Ovary (tissue), 9 donors: Measurements from ENCODE around the gene PARP4. TPM values are rescaled to one million over a fixed set of nuclear protein-coding genes. Genes with fewer than 3 reads are reported as not detected.
"Not testable (repeated sequence)": the region's sequence is repeated elsewhere in the genome, so short reads cannot be mapped to it uniquely, and the experiment has no call there.

Experiments used
- DNase-seq, 5 donors: peaks; one replicate each; pipeline ENCODE4 v3.0.0-alpha.2; 2019 to 2020
- H3K27ac ChIP-seq, 2 donors: fragments of 200-600 bp; one replicate each; pipeline versions ENCODE4 v1.5.1 to v1.8.0; 2019 to 2022
- H3K27me3 ChIP-seq: fragments of 200-600 bp; one replicate; pipeline ENCODE4 v1.8.0; 2022
- H3K36me3 ChIP-seq: fragments of 200-600 bp; sonication (generic); one replicate; pipeline ENCODE4 v1.5.1; 2019
- H3K4me1 ChIP-seq: one replicate; pipeline ENCODE4 v1.8.1; 2013; ENCODE audit warnings: mild to moderate bottlenecking, moderate library complexity; ENCODE audit not compliant: insufficient read depth
- H3K4me3 ChIP-seq: fragments of 200-600 bp; sonication (generic); one replicate; pipeline ENCODE4 v1.5.1; 2017
- H3K9me3 ChIP-seq, 2 donors: fragments of 200-600 bp in 1 of 2; sonication (generic) in 1 of 2; one replicate each; pipeline versions ENCODE4 v1.5.1 to v1.8.1; 2013 to 2019; ENCODE audit warnings: mild to moderate bottlenecking in 1 of 2, moderate library complexity in 1 of 2
- EP300 ChIP-seq: sonication (generic); formaldehyde crosslinking; IDR thresholded peaks from one replicate; pipeline ENCODE4 v1.6.1; 2017; ENCODE audit warnings: antibody characterized with exemption
- POLR2A ChIP-seq: fragments of 450-650 bp; IDR thresholded peaks from one replicate; pipeline ENCODE4 v1.6.1; 2017; ENCODE audit warnings: antibody characterized with exemption, mild to moderate bottlenecking, moderate library complexity
- WGBS, 3 donors: extraction: QIAGEN DNeasy Blood & Tissue Kit in 1 of 3; methylation state at CpG; one replicate each; pipeline versions ENCODE4 v1.1.5 to v1.1.7; 2013 to 2017; 5-methylcytosine and 5-hydroxymethylcytosine counted together
- intact Hi-C, 4 donors: fragments of 100-400 bp; cut with DNase I; formaldehyde crosslinking; loops; one replicate each; pipeline versions ENCODE4 v1.11.0 to v1.15.1; 2022 to 2023
- polyA plus RNA-seq, 2 donors: library from polyadenylated mRNA; stranded (reverse); fragments of 200-250 nt in 1 of 2; fragments of 350-450 nt in 1 of 2; fragmentation: Illumina TruSeq in 1 of 2; extraction: RNeasy Lipid Tissue Mini Kit (QIAGEN cat#74804) in 1 of 2; gene quantifications; one replicate each; pipeline ENCODE4 v1.2.3, GENCODE V29; 2013 to 2014
- total RNA-seq, 7 donors: library from RNA; depleted of rRNA in 2 of 7; stranded (reverse); fragments of >200 nt in 2 of 7; fragmentation: NEBNext Ultra II Directional in 3 of 7; extraction: Animal tissue kit (Norgen Biotek cat#: 25700) in 3 of 7; gene quantifications; one replicate each; pipeline versions ENCODE4 v1.1.0 to v1.2.4, GENCODE V29; 2016 to 2023
- TF ChIP-seq, protein P1 (sequence below), 3 donors: fragments of 450-650 bp in 2 of 3; fragments of 200-600 bp in 1 of 3; IDR thresholded peaks; one replicate each; pipeline versions ENCODE4 v1.5.1 to v1.8.0; 2016 to 2022; ENCODE audit warnings: antibody characterized with exemption in 3 of 3, mild to moderate bottlenecking in 1 of 3
- donor health status: DM: no; HTN: no; CAD: no; lungs with moderate emphysema.
- donor health status: DM: no; HTN: no; CAD: no.
- donor health status: Bipolar disorder and iron deficiency.
- donor health status: DM: yes; HTN: yes; CAD: no.
- donor health status: DM: no; HTN: no; CAD: no.
- donor health status: DM: yes; HTN: yes; CAD: no.

PARP4 gene
- total and polyA plus RNA-seq, 9 donors: 12.8 to 53.7 (median 34.5) TPM

DNA sequence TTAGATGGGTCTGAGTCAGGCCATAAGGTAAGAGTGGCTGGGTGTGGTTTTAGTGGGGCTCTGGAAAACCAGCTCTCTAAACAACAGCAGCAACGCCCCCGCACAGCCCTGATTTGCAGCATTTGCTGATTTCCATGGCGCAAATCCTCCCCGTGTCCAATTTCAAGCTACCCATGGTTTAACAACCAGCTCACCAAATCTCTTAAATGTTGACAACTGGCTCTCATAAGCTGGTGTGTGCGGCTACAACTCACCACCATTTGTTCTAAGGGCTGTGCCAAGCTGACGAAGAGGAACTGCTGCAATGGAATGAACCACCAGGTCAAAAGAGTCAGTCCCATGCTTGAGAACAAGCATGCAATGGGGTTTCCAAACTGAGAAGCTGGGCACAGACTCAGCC is 22.9 kb downstream of the PARP4 start:
- intact Hi-C loops: no loop called here
- no peak overlapping the region for H3K27ac ChIP-seq
- TF ChIP-seq, protein P1, sequence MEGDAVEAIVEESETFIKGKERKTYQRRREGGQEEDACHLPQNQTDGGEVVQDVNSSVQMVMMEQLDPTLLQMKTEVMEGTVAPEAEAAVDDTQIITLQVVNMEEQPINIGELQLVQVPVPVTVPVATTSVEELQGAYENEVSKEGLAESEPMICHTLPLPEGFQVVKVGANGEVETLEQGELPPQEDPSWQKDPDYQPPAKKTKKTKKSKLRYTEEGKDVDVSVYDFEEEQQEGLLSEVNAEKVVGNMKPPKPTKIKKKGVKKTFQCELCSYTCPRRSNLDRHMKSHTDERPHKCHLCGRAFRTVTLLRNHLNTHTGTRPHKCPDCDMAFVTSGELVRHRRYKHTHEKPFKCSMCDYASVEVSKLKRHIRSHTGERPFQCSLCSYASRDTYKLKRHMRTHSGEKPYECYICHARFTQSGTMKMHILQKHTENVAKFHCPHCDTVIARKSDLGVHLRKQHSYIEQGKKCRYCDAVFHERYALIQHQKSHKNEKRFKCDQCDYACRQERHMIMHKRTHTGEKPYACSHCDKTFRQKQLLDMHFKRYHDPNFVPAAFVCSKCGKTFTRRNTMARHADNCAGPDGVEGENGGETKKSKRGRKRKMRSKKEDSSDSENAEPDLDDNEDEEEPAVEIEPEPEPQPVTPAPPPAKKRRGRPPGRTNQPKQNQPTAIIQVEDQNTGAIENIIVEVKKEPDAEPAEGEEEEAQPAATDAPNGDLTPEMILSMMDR (IDR thresholded peaks at IDR 0.05): no peak
- no peak for TF ChIP-seq POLR2A
- no peak for TF ChIP-seq EP300
- no peaks in the 10 kb centered on the region for H3K4me1 ChIP-seq
- H3K9me3 ChIP-seq: no peaks in the 10 kb centered on the region
- no peaks in the 10 kb centered on the region for H3K36me3 ChIP-seq
- no peak overlapping the region for H3K4me3 ChIP-seq
- H3K27me3 ChIP-seq: no peaks in the 10 kb centered on the region
- WGBS, 3 donors: 89 to 93% (median 92%) methylated on average over 6 of the region's 6 CpGs
- DNase-seq: no peak

DNA sequence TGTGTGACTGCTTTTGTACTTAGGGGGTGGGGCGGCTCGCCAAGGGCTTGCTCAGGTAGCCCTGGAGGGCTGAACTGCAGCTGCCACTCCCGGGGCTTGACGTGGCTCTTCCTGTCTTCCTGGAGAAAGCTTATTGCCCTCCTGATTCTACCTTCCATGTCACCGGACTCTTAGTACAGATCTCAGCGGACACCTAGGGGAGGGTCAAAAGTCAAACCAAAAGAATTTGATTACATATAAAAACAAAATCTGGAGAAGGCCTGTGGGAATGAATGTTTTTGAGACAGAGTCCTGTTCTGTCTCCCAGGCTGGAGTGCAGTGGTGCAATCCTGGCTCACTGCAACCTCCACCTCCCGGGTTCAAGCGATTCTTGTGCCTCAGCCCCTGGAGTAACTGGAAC is 24.5 kb downstream of the PARP4 start:
- H3K27me3 ChIP-seq, intact Hi-C loops, H3K9me3 ChIP-seq, H3K4me3 ChIP-seq, H3K4me1 ChIP-seq, H3K27ac ChIP-seq, DNase-seq, H3K36me3 ChIP-seq: not testable (repeated sequence)
- 65 to 73% (median 68%) methylated on average over 5 to 8 of the region's 8 CpGs for WGBS, 3 donors

DNA sequence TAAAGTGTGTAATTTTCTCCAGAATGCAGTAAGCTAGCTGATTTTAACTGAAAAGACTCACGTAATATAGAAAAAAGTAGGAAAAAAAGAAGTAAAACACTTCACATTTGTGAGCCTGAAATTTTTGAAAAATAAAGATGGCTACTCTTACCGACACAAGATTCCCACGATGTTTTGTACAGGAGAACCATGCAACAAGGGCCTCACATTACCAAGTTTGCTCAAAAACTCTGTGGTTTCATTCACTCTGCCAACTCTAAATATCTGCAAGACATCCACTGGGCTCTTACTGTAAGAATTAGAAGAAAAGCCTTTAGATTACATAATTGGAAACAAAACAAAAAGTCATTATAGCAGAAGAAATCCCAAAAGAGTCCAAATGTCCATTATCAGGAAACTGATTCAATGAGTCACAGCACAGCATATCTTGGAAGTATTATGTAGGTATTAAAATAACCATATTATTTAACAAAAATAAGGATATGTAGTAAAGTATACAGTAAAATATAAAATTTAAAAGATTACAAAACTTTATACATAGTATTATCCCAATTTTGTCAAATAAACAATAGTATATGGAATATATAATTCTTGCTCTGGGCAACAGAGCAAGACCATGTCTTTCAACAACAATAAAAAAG is 26.4 kb downstream of the PARP4 start:
- H3K36me3 ChIP-seq, H3K9me3 ChIP-seq: not testable (repeated sequence)
- WGBS, 3 donors: 54 to 85% (median 74%) methylated on average over 3 of the region's 3 CpGs

DNA sequence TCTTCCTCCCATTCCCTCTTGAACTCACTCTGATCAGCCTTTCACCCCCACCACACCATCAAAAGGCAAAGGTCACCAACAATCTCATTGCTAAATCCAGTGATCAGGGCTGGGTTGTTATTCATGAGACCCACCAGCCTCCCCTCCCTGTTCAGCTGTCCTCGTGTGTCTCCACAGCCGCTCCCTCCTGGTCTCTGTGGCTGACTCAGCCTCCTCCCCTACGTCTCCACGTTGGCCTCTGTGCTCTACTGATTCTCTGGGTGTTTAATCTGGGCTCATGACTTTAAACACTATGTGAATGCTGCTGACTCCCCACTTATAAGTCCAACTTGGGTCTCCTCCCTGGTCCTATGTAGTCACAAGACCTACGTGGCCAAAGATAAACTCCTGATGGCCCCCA is 38.9 kb downstream of the PARP4 start:
- Histone ChIP-seq H3K4me3 (no peak overlapping the region), H3K36me3 (no peaks in the 10 kb centered on the region), H3K27ac (no peak overlapping the region), H3K9me3 (no peaks in the 10 kb centered on the region), H3K4me1 (no peaks in the 10 kb centered on the region), H3K27me3 (no peaks in the 10 kb centered on the region)
- no peak for DNase-seq
- intact Hi-C loops: no loop called here
- TF ChIP-seq, protein P1 (IDR thresholded peaks at IDR 0.05): no peak
- no peak for TF ChIP-seq POLR2A
- no peak for TF ChIP-seq EP300
- WGBS, 3 donors: 79 to 89% (median 85%) methylated on average over 4 to 5 of the region's 5 CpGs

More for the DNA sequence above, 26.4 kb downstream of the PARP4 start:
- intact Hi-C loops, H3K27ac ChIP-seq, H3K27me3 ChIP-seq, H3K4me3 ChIP-seq, DNase-seq, H3K4me1 ChIP-seq: not testable (repeated sequence)

DNA sequence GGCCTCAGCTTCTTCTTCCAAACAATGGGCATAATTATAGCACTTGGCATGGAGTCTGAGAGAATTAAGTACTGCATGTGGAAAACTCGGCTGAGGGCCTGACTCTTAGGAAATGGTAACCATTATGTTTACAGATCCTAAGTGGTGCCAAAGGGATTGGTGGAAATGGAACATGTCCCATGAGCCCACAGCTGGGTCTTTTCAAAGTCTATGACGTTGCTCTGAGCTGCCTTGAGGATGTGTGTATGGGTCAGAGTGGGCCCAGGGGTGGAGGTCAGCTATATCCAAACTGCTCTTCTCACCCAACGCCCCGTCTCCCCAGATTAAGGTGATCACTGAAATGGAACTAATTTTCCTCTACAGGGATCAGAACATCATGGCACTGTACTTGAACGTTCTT is 40.4 kb downstream of the PARP4 start:
- DNase-seq, H3K27me3 ChIP-seq, H3K4me3 ChIP-seq, H3K9me3 ChIP-seq, H3K4me1 ChIP-seq, H3K27ac ChIP-seq, H3K36me3 ChIP-seq, intact Hi-C loops: not testable (repeated sequence)
- WGBS, 3 donors: 63 to 73% (median 72%) methylated on average over 5 of the region's 5 CpGs

DNA sequence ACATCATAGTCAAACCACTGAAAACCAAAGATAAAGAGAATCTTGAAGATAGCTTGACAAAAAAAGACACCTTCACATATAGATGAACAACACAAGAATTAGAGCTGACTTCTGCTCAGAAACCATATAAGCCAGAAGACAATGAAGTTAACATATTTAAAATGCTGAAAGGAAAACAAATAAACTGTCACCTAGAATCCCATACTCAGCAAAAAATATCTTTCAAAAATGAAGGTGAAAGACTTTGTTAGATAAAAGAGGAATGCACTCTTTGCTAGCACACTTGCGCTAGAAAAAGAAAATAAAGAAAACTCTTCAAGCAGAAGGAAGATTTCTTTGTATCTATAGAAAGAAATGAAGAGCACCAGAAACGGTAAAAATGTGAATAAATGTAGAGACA is 49.5 kb downstream of the PARP4 start:
- TF ChIP-seq, protein P1 (IDR thresholded peaks at IDR 0.05): no peak
- TF ChIP-seq POLR2A (no peak), EP300 (no peak)
- no peaks in the 10 kb centered on the region for H3K4me1 ChIP-seq
- 14 to 52% (median 25%) methylated on average over 2 of the region's 2 CpGs for WGBS, 3 donors
- DNase-seq: no peak
- no peak overlapping the region for H3K4me3 ChIP-seq
- no peaks in the 10 kb centered on the region for H3K9me3 ChIP-seq
- intact Hi-C loops: no loop called here
- no peak overlapping the region for H3K27ac ChIP-seq
- H3K27me3 ChIP-seq: no peaks in the 10 kb centered on the region
- no peaks in the 10 kb centered on the region for H3K36me3 ChIP-seq
